H1 (cell line): Measurements from ENCODE around the gene GRIN3A. TPM values are rescaled to one million over a fixed set of nuclear protein-coding genes. Genes with fewer than 3 reads are reported as not detected.

ENCODE experiments used
- CHD2 ChIP-seq: IDR thresholded peaks from 2 replicates; pipeline ENCODE4 v1.6.1; 2012; ENCODE audit warnings: low read length, improper control_type of control experiment
- CTBP2 ChIP-seq: IDR thresholded peaks from 2 replicates; pipeline ENCODE4 v1.7.0; 2011; ENCODE audit warnings: borderline replicate concordance, mild to moderate bottlenecking, moderate library complexity, mixed read lengths, low read length; ENCODE audit not compliant: insufficient read depth, insufficient read length
- KDM1A ChIP-seq: fragments of 200-600, 300-600 bp; sonication (generic); IDR thresholded peaks from 2 replicates; pipeline ENCODE4 v1.7.1; 2016; ENCODE audit warnings: mild to moderate bottlenecking, low read length, borderline replicate concordance
- YY1 ChIP-seq: IDR thresholded peaks from 2 replicates; pipeline ENCODE4 v1.6.1; 2011; ENCODE audit warnings: low read depth, mild to moderate bottlenecking, low read length
- polyA plus RNA-seq, 7 experiments: library from polyadenylated mRNA; depleted of rRNA in 3 of 7; stranded (reverse) in 5 of 7; unstranded in 2 of 7; fragments of >200 nt in 5 of 7; fragments of 200-250 nt in 2 of 7; gene quantifications; 1 replicate in 5 of 7; 2 replicates in 1 of 7; 4 replicates in 1 of 7; pipeline versions ENCODE4 v1.2.1 to v1.2.3, GENCODE V29; 2011 to 2013; ENCODE audit warnings: missing spikeins in 2 of 7, mixed read lengths in 2 of 7
- total RNA-seq: library from RNA; stranded (reverse); fragmentation: NEBNext Ultra II Directional; extraction: Animal tissue kit (Norgen Biotek cat#: 25700); gene quantifications from 2 replicates; pipeline ENCODE4 v1.2.1, GENCODE V29; 2021

The GRIN3A gene
- total and polyA plus RNA-seq, 2 of the 8 experiments (the other 6 are each of a cell fraction or from before 2014, with no cell fraction given) = 0.04 TPM; not detected in 1

- TF ChIP-seq CTBP2 = no peak
- TF ChIP-seq KDM1A = no peak
- no peak for TF ChIP-seq CHD2
- no peak for TF ChIP-seq YY1
Measured at GRCh38 chr9:101652601-101653175, 85.8 kb downstream of the GRIN3A start (continued).
